K562 (cell line): Measurements from ENCODE around the gene SH3BP5. TPM values are rescaled to one million over a fixed set of nuclear protein-coding genes. Genes with fewer than 3 reads are reported as not detected.

Experiments used
- ATF6 ChIP-seq: sonication (generic); formaldehyde crosslinking; IDR thresholded peaks from 2 replicates; pipeline ENCODE4 v1.4.0; 2020; ENCODE audit warnings: mild to moderate bottlenecking, missing genetic modification reagents
- BRCA1 ChIP-seq, 2 experiments: fragments of 450-650 bp in 1 of 2; sonication (generic) in 1 of 2; formaldehyde crosslinking in 1 of 2; IDR thresholded peaks; 2 replicates each; pipeline versions ENCODE4 v1.5.0 to v1.6.1; 2017 to 2020; ENCODE audit warnings: mild to moderate bottlenecking in 1 of 2, missing genetic modification reagents in 1 of 2
- CAMTA2 ChIP-seq: fragments of 250-450 bp; sonication (Bioruptor Pico); conservative IDR thresholded peaks from 2 replicates; pipeline ENCODE4 v1.5.1; 2022
- CBX5 ChIP-seq: IDR thresholded peaks from 2 replicates; pipeline ENCODE4 v1.6.1; 2014; ENCODE audit warnings: low read depth, borderline replicate concordance
- E2F6 ChIP-seq, 2 experiments: IDR thresholded peaks; 2 replicates each; pipeline ENCODE4 v1.6.1; 2011; ENCODE audit warnings: borderline replicate concordance in 1 of 2, control low read depth in 1 of 2, low read depth in 1 of 2, low read length in 1 of 2, mild to moderate bottlenecking in 1 of 2, mixed read lengths in 1 of 2, moderate library complexity in 1 of 2; ENCODE audit not compliant: insufficient read depth in 1 of 2, insufficient read length in 1 of 2, poor library complexity in 1 of 2, severe bottlenecking in 1 of 2; ENCODE audit errors: extremely low read depth in 1 of 2
- FOXK1 ChIP-seq: sonication (generic); formaldehyde crosslinking; IDR thresholded peaks from 2 replicates; pipeline ENCODE4 v1.8.0; 2022; ENCODE audit warnings: missing genetic modification reagents, mild to moderate bottlenecking, borderline replicate concordance
- FOXK2 ChIP-seq, 2 experiments: fragments of 450-650 bp; IDR thresholded peaks in 1 of 2; conservative IDR thresholded peaks in 1 of 2; 2 replicates each; pipeline ENCODE4 v1.6.1; 2016; ENCODE audit warnings: low read depth in 2 of 2, mild to moderate bottlenecking in 1 of 2
- GTF2E2 ChIP-seq: fragments of 200-800 bp; sonication (Bioruptor generic); IDR thresholded peaks from 2 replicates; pipeline ENCODE4 v1.6.1; 2016; ENCODE audit warnings: missing genetic modification characterization, missing compliant biosample characterization
- HMG20A ChIP-seq: fragments of 450-650 bp; formaldehyde crosslinking; conservative IDR thresholded peaks from 2 replicates; pipeline ENCODE4 v1.4.0; 2020; ENCODE audit warnings: mild to moderate bottlenecking, mixed read lengths
- JUNB ChIP-seq: fragments of 450-650 bp; formaldehyde crosslinking; conservative IDR thresholded peaks from 2 replicates; pipeline ENCODE4 v1.4.0; 2020; ENCODE audit warnings: mild to moderate bottlenecking
- MTA1 ChIP-seq: fragments of 450-650 bp; IDR thresholded peaks from 2 replicates; pipeline ENCODE4 v1.6.1; 2017; ENCODE audit warnings: borderline replicate concordance
- RBFOX2 ChIP-seq: fragments of 200-400 bp; formaldehyde crosslinking; IDR thresholded peaks from 2 replicates; pipeline ENCODE4 v1.6.1; 2017; ENCODE audit warnings: low read depth, mild to moderate bottlenecking, low read length, moderate library complexity
- RCOR1 ChIP-seq, 2 experiments: IDR thresholded peaks; 2 replicates each; pipeline ENCODE4 v1.6.1; 2012; ENCODE audit warnings: low read depth in 2 of 2, low read length in 2 of 2, borderline replicate concordance in 1 of 2, improper control_type of control experiment in 1 of 2
- SMARCA4 ChIP-seq: fragments of 450-650 bp; IDR thresholded peaks from 2 replicates; pipeline ENCODE4 v1.6.1; 2016
- ZFPM2 ChIP-seq: fragments of 250-450 bp; sonication (Bioruptor Pico); IDR thresholded peaks from 2 replicates; pipeline ENCODE4 v1.5.1; 2022; ENCODE audit warnings: mild to moderate bottlenecking
- ZNF124 ChIP-seq: sonication (generic); formaldehyde crosslinking; IDR thresholded peaks from 2 replicates; pipeline ENCODE4 v1.8.1; 2022; ENCODE audit warnings: missing genetic modification reagents
- ZNF263 ChIP-seq: sonication (generic); formaldehyde crosslinking; IDR thresholded peaks from 2 replicates; pipeline ENCODE4 v1.8.0; 2022; ENCODE audit warnings: mild to moderate bottlenecking, missing genetic modification reagents, borderline replicate concordance
- ZNF280A ChIP-seq: fragments of 450-650 bp; IDR thresholded peaks from 2 replicates; pipeline ENCODE4 v1.6.1; 2018; ENCODE audit warnings: mild to moderate bottlenecking, low read depth; ENCODE audit not compliant: partially characterized antibody
- ZNF444 ChIP-seq: fragments of 250-450 bp; sonication (Bioruptor Pico); IDR thresholded peaks from 2 replicates; pipeline ENCODE4 v1.4.0; 2020; ENCODE audit warnings: mild to moderate bottlenecking, moderate library complexity
- ZNF512 ChIP-seq: IDR thresholded peaks from 2 replicates; pipeline ENCODE4 v1.6.1; 2016; ENCODE audit warnings: missing genetic modification characterization, missing compliant biosample characterization
- polyA plus RNA-seq, 8 experiments: library from polyadenylated mRNA; depleted of rRNA in 4 of 8; stranded (reverse) in 5 of 8; unstranded in 3 of 8; fragments of >200 nt; fragmentation: Nextera tagmentation in 2 of 8; fragmentation: Illumina TruSeq in 1 of 8; extraction: Ambion mirVana in 2 of 8; extraction: Trizol in 1 of 8; gene quantifications; 2 replicates each; pipeline versions ENCODE4 v1.2.1 to v1.2.3, GENCODE V29; 2011 to 2014; ENCODE audit warnings: inconsistent platforms in 1 of 8, missing spikeins in 1 of 8
- total RNA-seq, 7 experiments: library from RNA; depleted of rRNA in 6 of 7; stranded (reverse); fragments of >200 nt in 6 of 7; fragmentation: Illumina TruSeq in 2 of 7; extraction: Trizol in 2 of 7; gene quantifications; 2 replicates each; pipeline versions ENCODE4 v1.2.1 to v1.2.3, GENCODE V29; 2011 to 2021; ENCODE audit warnings: low replicate concordance in 1 of 7

Gene SH3BP5
- total and polyA plus RNA-seq, 9 of the 15 experiments (the other 6 are each of a cell fraction or from before 2014, with no cell fraction given), result 2.9 to 29.0 (median 14.9) TPM

- TF ChIP-seq ZNF512 (peak; percentile 40; the same call in 1 of the 2 replicates), ZFPM2 (CRISPR knock-in tag) (no peak), ZNF444 (CRISPR knock-in tag) (no peak), E2F6 (IDR thresholded peaks at IDR 0.05; ENCODE audit: borderline replicate concordance in 1 of 2, extremely low read depth in 1 of 2, insufficient read depth in 1 of 2, insufficient read length in 1 of 2, low read depth in 1 of 2, low read length in 1 of 2, poor library complexity in 1 of 2, severe bottlenecking in 1 of 2) (peak in 1 of 2 experiments; percentile 18), ATF6 (CRISPR knock-in tag) (0 out of 2 replicates have a peak, but pooled peaks have one; percentile 29), CAMTA2 (CRISPR knock-in tag) (no peak), SMARCA4 (no peak), CBX5 (no peak), BRCA1 (IDR thresholded peaks at IDR 0.05) (no peak), BRCA1 (CRISPR knock-in tag; IDR thresholded peaks at IDR 0.05) (no peak), HMG20A (no peak), MTA1 (no peak), ZNF280A (no peak), GTF2E2 (0 out of 2 replicates have a peak, but pooled peaks have one; percentile 50), ZNF263 (CRISPR knock-in tag) (no peak), RCOR1 (IDR thresholded peaks at IDR 0.05; ENCODE audit: borderline replicate concordance in 1 of 2, low read depth in 2 of 2, low read length in 2 of 2) (0 out of 4 replicates have a peak, but pooled peaks of 1 of the 2 experiments have one; percentile 2), ZNF124 (CRISPR knock-in tag) (no peak), FOXK1 (peak; percentile 96; the same call in 1 of the 2 replicates), JUNB (CRISPR knock-in tag) (no peak), RBFOX2 (peak; percentile 60), FOXK2 (conservative IDR thresholded peaks at IDR 0.05 in 1 of 2, IDR thresholded peaks at IDR 0.05 in 1 of 2; ENCODE audit: low read depth in 2 of 2) (peak; percentile 53 to 63; a peak in 3 of 4 replicates)
Measured at GRCh38 chr3:15206662-15207576, 125.5 kb downstream of the SH3BP5 start (continued).
